Embryonic facial prominence (tissue), 1 donor: Measurements from ENCODE around the gene CSPG4.
"Not testable (repeated sequence)": the region's sequence is repeated elsewhere in the genome, so short reads cannot be mapped to it uniquely, and the experiment has no call there.

ENCODE experiments used
- DNase-seq: peaks from one replicate; pipeline ENCODE4 v3.0.0-alpha.2; 2016; ENCODE audit errors: extremely low spot score

CSPG4 gene

DNA sequence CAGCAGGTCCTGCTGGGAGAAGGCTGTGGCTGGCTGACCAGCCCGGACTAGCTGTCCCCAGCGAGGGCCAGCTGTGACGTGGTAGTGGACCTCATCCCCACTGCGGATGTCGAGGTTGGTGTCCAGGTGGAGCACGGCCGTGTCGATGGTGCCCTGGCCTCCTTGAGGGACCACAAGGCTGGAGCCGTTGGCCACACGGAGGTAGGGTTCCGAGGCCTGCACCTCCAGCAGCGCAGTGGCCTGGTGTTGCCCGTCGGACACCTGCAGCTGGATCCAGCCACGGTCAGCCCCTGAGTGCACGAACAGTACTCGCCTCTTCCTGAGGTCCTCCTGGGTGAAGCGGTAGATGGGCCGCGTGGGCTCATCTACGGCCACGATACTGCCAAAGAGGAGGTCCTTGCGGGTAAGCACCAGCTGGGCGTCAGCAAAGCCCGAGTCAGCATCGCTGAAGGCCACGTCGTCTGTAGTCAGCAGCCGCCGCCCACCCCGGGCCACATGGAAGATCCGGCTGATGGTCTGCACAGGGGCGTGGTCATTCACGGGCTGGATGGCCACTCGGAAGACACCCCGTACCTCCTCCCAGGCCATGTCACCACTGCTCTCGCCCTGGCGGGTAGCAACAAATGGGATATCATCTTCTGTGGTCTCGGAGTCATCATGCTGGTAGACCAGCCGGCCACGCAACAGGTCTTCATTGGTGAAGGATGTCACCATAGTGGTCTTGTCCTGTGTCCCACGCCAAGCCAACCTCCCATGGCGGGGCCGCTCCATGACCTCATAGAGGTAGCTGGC is 25.0 kb downstream of the CSPG4 start:
- no peak for DNase-seq

DNA sequence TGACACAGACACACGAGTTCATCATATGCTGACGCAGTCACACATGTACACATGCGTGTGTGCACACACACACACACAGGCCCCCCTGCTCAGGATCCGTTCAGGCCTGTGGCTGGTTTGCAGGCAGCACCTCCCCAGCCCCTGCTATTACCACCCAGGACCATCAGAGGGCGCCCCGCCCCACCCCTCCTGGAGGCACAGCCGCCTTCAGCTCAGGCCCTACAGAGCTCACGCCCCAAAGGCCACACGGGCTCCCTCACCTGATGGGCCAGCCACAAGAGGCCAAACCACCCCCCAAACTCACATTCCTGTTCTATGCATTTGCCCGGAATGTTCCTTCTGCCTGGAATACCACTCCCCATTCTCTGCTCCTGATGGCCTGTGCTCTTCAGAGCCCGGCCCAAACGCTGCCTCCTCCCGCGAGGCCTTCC is 26.4 kb downstream of the CSPG4 start:
- not testable (repeated sequence) for DNase-seq

DNA sequence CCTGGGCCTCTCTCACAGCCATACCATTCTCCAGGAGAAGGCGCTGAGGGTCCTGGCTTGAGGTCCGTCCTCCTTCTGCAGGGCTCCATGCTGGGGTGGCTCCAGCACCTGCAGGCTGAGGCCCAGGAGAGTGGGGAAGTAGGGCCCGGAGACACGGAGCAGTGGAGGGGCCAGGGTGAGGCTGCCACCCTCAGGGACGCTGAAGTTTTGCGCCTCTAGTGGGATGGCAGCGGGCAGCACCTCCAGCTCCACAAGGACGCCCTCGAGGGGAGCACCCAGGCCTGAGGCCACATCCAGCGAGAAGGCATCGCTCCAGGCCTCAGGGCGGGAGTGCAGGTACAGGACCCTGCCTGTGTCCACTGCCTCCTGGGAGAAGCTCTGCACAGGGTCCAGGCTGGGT is 27.5 kb downstream of the CSPG4 start:
- no peak for DNase-seq

DNA sequence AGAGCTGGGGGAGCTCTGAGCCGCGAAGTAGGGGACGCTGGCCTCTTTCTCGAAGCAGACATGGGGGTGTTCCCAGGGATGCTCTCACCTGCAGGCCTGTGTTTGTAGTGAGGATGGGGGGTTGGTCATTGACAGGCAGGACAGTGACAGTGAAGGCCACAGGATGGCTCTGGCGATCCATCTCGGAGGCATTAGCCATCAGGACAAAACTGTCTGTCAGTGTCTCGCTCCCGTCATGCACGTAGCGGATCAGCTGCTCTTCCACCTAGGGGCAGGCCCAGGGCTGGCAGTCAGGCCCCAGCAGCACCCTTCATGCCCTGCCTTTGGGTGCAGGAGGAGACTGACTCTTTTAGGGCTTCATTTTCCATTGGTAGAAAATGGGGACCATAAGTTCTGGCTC is 28.0 kb downstream of the CSPG4 start:
- no peak for DNase-seq

DNA sequence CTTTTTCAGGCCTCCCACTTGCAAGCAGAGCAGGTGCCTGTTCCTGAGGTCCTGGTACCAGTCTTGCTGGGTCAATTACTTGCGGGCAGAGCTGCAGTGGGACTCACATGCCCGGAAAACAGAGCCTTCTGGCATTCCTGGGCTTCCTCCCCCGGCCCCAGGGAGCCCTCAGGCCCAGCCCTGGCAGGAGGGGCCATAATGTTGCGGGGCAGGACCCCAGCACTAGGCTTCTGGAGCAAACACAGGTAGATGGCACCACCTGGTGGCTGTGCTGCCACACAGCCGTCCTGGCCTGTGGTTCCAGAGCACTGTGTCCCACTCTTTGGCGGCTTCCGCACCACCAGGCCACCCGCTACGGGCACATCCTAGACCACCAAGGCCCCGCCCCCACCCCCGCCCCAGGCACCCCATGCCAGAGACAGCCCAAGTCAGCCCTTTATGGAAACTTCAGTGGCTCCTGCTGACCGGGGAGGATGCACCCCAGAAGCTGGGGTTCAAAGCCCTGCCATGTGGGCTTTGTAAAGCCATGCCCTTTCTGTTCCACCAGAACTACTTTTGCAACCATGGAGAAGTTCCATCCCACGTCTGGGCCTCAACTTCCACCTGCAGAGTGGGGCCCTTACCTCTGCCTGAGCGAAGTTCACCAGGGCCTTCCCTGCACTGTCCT is 28.9 kb downstream of the CSPG4 start:
- DNase-seq = not testable (repeated sequence)

DNA sequence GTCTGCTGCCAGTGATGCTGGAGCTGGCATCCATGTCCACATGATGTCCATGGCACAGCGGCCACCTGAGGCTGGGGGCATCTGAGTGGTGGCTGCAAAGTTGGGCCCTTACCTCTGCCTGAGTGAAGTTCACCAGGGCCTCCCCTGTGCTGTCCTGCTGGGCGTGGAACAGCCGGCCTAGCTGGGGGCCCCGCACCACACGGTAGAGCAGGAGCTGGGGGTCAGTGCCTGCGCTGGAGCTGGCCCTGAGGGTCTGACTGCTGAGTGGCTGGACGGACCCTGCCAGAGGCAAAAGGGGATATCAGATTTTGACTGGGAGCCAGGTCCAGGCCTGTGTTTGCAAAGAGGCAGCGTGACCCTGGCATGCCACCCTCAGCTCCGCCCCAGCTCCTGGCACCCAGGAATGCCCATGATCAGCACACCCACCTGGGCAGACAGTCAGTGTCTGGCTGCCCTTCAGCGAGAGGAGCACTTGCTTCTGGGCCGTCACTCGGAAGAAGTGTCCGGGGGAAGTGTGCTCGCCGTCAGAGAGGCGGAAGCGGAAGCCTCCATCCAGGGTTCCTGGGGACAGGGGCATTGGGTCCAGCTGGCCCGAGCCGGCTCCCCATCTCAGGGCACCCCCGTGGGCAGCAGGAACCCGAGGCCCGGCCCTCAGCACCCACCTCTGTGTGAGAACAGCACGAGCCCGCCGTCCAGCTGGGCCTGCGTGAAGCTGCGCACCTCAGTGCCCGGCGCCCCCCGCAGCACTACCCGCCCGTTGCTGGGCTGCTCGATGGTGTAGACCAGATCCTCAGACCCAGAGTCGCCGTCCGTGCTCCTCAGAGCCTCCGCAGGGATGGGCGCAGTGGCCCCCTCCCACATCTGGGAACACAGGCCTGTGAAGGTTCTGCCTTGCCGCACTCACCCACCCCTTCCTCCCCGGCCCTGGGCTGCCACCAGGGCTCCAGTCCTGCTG is 30.2 kb downstream of the CSPG4 start:
- no peak for DNase-seq

DNA sequence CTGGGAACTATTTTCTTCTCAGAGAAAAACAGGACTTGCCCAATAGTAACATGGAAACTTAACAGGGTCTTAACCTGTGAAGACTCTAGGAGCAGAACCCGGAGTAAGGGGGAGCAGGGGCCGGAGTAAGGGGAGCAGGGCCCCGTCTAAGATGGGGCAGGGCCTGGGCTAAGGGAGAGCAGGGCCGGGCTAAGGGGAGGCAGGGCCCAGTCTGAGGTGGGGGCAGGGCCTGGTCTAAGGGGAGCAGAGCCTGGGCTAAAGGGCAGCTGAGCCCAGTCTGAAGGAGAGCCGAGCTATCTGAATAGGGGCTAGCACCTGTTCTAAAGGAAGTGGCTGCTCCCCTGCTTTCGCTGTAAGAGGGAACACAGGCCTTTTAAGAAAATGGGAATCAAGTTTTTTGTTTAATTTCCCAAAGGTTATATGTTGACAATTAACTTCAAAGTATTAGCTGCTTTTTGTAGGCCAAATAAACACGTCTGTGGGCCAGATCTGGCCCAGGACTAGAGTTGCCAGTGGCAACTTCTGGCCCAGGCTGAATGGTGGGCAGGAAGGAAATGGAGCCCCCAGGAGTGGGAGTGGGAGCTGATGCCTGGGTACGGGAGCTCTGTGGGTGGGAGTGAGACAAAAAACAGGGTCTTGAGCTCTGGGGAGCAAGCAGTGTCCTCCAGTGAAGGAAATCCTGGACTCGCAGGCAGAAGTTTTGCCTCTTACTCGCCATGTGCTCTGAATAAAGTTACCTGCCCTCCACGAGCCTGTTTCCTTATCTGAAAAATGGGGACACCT is 32.5 kb downstream of the CSPG4 start:
- DNase-seq = no peak

DNA sequence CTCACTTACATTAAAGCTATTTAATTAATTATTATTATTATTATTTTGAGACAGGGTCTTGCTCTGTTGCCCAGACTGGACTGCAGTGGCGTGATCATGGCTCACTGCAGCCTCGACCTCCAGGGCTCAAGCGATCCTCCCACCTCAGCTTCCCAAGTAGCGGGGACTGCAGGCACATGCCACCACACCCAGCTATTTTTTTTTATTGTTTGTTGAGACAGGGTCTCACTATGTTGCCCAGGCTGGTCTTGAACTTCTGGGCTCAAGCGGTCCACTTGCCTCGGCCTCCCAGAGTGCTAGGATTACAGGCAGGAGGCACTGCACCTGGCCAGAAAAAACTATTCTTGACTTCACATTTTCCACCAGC is 34.3 kb downstream of the CSPG4 start:
- DNase-seq = not testable (repeated sequence)

DNA sequence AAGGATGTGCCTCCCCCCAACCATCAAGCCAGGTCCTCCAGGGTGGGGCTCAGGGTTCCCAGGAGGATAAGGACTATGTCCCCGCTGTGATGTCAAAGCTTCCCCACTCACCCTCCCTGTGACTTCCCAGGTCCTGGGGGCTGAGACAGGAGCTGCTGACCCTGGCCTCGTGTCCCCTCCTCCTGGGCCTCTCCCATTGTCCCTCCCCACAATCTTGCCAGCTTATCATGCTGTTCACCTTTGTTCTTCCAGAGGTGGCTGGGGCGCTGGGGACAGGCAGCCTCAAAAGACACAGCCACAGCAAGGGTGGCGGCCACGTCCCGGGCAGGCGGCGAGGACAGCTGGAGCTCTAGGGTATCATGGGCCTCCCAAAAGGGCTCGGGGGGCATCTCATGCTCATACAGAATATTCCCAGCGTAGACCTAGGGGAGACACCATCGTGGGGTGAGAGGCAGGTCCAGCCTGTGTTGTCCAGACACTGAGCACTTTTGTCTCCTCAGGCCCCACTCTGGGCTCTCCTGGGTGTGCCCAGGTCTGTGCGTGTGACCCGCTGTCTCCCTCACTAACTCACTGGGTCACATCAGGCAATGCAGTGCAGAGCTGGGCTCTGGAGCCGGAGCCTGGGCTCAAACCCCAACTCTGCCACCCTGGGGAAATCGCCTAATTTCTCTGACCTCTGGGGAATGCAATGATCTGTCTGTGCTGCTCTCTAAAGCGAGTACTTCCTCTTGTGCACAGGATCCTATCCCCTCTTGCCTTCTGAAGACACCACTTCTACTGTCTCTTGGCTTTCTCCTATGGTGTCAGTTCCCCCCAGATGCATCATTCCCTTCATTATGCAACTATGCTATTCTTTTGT is 35.0 kb downstream of the CSPG4 start:
- no peak for DNase-seq

DNA sequence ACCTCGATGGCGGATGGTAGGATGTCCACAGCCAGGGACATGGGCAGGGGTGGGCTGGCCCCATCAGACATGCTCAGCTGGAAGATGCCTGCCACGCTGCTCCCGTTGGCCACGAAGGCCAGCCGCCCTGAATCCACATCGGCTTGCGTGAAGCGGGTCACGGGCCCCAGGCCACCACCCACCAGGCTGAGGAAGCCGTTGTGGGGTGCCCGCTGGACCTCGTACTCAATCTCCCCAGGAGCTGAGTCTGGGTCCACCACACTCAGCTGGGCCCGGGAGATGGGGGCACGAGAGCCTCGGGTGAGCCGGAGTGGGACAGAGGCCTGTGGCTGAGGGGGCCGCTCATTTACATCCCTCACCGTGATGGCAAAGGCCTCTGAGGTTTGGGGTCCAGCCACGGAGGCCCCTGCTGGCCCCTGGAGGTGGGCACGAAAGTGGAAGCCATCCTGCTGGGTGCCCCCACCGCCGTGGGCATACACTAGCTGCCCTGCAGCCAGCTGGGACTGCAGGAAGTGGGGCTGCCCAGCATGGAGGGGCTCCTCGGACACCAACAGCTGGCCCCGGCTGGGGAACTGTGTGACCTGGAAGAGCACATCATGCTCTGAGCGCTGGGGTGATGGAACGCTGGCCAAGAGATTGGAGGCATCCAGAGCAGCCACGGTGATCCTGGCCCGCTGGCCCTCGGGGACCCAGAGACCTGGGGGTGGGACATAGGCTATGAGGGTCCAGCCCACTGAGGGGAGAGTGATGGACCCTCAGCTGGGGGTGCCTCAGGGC is 35.8 kb downstream of the CSPG4 start:
- no peak for DNase-seq

DNA sequence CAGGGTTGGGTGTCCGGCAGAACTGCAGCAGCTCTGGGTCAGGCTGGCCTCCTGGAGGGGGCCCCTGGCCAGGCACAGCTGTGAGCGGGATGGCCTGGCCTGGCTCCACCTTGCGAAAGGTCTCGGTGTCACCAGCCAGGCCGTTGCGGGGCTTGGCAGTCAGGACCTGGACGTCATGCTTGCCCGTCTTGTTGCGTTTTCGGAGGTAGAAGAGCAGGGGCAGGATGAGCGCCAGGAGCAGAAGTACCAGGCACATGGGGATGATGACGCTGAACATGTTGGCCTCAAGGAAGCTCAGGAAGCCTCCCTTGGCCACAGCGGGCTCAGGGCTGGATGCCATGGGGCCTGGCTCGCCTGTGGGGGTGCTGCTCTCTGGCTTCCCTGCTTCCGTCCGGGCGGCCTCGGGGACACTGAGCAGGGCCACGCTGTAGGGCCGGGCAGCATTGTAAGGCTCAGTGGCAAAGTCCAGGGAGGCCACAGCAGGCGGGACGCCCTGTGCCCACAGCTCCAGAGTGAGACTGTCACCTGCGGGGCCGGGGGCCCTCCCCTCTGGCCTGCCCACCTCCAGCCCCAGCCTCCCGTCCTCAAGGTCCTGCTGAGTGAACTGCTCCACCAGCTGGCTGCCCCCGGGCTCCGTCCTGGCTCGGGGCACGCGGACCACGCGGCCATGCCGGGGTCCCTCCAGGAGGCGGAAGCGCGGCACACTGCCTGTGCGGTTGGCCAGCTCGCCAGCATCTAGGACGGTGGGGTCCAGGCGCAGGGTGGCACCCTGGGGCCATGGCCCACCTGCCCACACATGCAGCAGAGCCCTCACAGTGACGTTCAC is 36.9 kb downstream of the CSPG4 start:
- no peak for DNase-seq

DNA sequence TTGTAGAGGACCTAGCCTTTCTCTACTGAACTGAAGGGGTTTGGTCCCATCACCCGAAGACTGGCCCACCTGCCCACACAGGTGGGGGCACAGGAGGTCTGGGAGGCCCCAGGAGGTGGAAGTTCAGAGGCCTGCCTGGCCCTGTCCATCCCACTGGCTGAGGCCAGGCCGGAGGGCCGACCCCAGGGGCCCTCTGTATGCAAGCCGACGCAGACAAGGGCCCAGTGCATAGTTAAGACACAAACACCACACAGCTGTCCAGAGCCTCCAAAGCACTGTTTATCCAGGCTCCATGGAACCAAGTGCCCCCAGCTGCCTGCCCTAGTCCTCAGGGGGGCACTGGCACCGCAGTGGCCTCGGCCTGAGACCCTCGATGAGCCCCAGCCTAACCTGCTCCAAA is 38.3 kb downstream of the CSPG4 start:
- no peak for DNase-seq

DNA sequence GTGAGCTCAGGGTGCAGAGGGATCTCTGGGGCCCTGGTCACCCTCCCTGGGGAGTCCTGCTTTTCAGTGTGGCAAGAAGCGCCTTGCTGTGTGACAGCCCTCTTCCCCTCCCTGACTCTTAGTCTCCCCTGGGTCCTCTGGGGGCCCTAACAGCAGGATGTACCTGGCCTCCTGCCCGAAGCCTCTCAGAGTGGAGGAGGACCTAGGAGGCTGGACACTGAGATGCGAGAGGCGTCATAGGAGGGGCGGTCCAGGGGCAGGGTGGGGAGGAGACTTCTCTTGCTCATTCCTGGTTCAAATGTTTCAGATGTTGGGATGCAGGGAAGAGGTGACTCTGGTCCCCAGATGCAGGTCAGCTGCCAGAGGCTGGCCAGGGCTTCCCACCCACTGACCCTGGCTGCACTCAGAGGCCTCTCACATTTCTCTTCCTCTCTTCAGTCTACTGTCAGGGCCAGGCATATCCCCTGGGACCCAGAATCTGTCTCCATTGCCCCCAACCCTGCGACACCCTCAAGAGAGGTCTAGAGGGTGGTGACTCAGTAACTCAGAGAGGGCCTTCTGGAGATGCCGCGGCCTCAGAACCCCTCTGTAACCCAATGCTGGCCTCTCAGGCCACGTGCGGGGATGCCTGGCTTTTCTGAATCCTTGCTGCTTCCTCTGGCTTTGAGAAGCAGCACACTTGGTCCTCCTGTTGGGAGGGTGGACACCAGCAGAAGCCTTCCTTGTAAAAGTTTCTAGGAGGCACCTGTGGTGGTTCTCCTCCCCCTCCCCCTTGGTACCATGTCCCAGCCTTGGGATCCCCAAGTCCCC is 39.0 kb downstream of the CSPG4 start:
- no peak for DNase-seq

DNA sequence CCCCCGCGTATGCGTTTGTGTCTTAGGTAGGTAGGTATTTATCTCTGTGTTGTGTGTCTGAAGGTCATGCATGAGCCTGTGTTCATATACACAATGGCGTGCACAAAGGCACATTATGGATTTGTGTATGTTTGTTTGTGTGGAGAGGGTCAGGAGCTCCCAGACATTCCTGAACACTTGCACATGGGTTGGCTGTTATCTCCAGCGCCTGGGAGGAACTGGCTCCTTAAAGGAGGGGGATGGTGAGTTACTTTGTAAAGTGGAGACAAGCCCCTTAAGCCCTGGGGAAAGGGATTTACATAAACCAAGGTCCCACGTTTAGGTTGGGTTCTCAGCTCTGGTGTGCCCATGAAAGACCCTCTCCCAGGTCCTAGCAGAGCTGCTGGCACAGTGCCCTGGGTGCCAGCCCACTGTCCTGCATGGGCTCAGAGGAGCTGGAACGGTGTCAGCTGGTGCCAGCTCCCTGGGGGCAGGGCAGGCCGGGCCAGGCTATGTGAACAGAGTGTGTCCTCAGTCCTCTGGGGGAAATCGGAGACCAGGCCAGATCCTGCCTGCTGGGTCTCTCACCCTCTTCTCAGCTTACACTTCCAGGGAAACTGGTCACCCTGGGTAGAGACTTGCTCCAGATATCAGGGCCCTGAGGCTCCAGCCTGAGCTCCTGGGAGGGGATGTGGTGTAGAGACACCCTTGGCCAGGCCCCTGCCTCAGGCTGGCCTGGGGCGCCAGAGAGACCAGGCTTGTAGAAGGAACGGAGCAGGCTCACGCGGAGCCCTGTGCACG is 39.8 kb downstream of the CSPG4 start:
- no peak for DNase-seq

DNA sequence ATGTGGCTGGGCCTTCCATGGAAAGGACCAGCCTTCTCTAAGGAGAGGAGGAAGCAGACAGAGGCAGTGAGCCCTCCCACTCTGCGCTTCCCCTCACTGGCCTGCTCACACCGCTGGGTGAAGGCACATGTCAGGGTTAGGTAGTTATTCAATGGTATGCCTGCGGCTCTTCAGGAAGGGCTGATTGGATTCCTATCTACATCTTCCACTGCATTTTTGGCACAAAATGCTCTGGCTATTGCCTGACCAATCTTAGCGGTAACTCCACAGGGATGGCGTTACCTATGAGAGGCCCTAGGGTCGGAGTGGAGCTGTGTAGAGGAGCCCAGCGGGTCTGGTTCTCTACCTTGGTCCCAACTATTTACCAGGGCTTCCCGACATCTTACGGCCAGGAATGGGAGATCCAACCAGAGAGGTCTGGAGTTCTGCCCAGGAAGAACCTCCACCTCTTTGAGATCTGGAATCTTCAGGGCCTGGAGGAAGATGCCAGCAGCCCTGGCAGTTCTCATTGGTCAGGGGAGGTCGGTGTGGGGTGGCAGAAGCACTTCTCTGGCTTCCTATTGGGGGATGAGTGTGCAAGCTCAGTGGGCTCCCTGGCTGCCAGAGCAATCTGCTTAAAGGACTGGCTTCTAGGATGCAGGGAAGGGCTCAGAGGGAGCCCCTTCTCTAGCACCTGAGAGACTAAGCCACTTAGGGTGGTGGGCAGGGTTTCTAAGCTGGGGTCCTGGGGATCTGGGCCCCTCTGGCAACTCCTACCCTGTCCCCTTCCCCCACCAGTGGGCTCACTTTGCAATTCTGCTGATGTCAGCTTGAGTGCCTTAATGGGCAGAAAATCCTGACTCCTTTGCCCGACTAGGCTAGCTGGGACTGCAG is 40.7 kb downstream of the CSPG4 start:
- no peak for DNase-seq

DNA sequence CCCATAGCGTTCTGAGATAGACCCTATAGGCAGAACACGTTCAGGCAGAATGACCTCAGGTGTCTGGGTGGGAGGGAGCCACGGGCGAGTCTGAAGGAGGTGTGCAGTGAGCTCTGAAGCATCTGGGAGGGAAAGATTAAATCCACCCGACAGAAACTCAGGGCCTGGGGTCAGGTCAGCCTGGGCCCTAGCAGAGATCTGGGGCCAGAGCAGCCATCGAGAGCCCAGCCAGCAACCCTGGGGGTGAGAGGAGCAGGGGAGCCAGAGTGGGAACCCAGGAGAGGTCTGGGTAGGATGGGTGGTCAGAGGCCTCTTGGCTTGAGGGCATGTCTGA is 42.8 kb downstream of the CSPG4 start:
- DNase-seq = no peak
